OCI-LY1 (cell line): ENCODE measurements around the gene SEPTIN2.
A peak's percentile ranks its signal among the peaks of the same experiment; 100 is the strongest.

Experiments
- H2AFZ ChIP-seq: fragments of 200-600 bp; sonication (generic), shearing (Covaris generic); 2 replicates; pipeline ENCODE4 v1.6.0; 2014; ENCODE audit warnings: antibody characterized with exemption, mild to moderate bottlenecking, low read length
- H3F3A ChIP-seq: fragments of 200-600 bp; sonication (generic), shearing (Covaris generic); 2 replicates; pipeline ENCODE4 v1.6.0; 2014; ENCODE audit warnings: mild to moderate bottlenecking, antibody characterized with exemption, low read length, moderate library complexity; ENCODE audit not compliant: insufficient read depth
- H3K27ac ChIP-seq: fragments of 200-600 bp; sonication (generic); 2 replicates; pipeline ENCODE4 v1.5.1; 2014; ENCODE audit warnings: low read length, mixed run types, mild to moderate bottlenecking, low read depth; ENCODE audit not compliant: poor library complexity, severe bottlenecking
- H3K27me3 ChIP-seq: fragments of 200-600 bp; sonication (generic); 2 replicates; pipeline ENCODE4 v1.6.0; 2014; ENCODE audit warnings: antibody characterized with exemption, mild to moderate bottlenecking, low read length, moderate library complexity; ENCODE audit not compliant: insufficient read depth
- H3K36me3 ChIP-seq: fragments of 200-600 bp; sonication (generic); 2 replicates; pipeline ENCODE4 v1.6.1; 2014; ENCODE audit warnings: mild to moderate bottlenecking, antibody characterized with exemption, low read length, moderate library complexity, mixed read lengths; ENCODE audit not compliant: insufficient read depth
- H3K4me1 ChIP-seq: fragments of 200-600 bp; sonication (generic); 2 replicates; pipeline ENCODE4 v1.5.1; 2014; ENCODE audit warnings: mild to moderate bottlenecking, low read length, moderate library complexity; ENCODE audit not compliant: insufficient read depth, severe bottlenecking
- H3K4me2 ChIP-seq: fragments of 200-600 bp; sonication (generic), shearing (Covaris generic); 2 replicates; pipeline ENCODE4 v1.6.1; 2014; ENCODE audit warnings: low read length
- H3K4me3 ChIP-seq: fragments of 200-600 bp; sonication (generic); 2 replicates; pipeline ENCODE4 v1.5.1; 2014; ENCODE audit warnings: low read length, low read depth, mild to moderate bottlenecking, mixed read lengths; ENCODE audit not compliant: poor library complexity, severe bottlenecking
- H3K79me2 ChIP-seq: fragments of 200-600 bp; shearing (Covaris generic); 2 replicates; pipeline ENCODE4 v1.6.1; 2016; ENCODE audit warnings: mixed run types, low read length, mixed read lengths; ENCODE audit not compliant: insufficient read depth
- H3K9ac ChIP-seq: fragments of 200-600 bp; sonication (generic), shearing (Covaris generic); 2 replicates; pipeline ENCODE4 v1.6.1; 2014; ENCODE audit warnings: mild to moderate bottlenecking, low read length, mixed read lengths
- H3K9me2 ChIP-seq: fragments of 200-600 bp; sonication (generic), shearing (Covaris generic); 2 replicates; pipeline ENCODE4 v1.6.1; 2014; ENCODE audit warnings: low read depth, mild to moderate bottlenecking, low read length, mixed read lengths
- H3K9me3 ChIP-seq: fragments of 200-600 bp; shearing (Covaris generic); 2 replicates; pipeline ENCODE4 v1.6.1; 2014; ENCODE audit warnings: low read length, mixed read lengths
- H4K20me1 ChIP-seq: fragments of 200-600 bp; sonication (generic), shearing (Covaris generic); 2 replicates; pipeline ENCODE4 v1.6.0; 2016; ENCODE audit warnings: mild to moderate bottlenecking, low read length; ENCODE audit not compliant: insufficient read depth
- CTCF ChIP-seq: fragments of 200-600 bp; sonication (generic), shearing (Covaris generic); IDR thresholded peaks from 2 replicates; pipeline ENCODE4 v1.5.1; 2017; ENCODE audit warnings: mild to moderate bottlenecking, antibody characterized with exemption, low read length, moderate library complexity, mixed read lengths
- EZH2 ChIP-seq: fragments of 200-600 bp; sonication (generic), shearing (Covaris generic); IDR thresholded peaks from 2 replicates; pipeline ENCODE4 v1.8.0; 2017; ENCODE audit warnings: borderline replicate concordance, mixed run types, mild to moderate bottlenecking, antibody characterized with exemption, low read length, moderate library complexity, mixed read lengths

The SEPTIN2 gene

GRCh38 chr2:241313543-241314095 lies 2.1 kb upstream of the SEPTIN2 start:
- no peak overlapping the region for H3K27ac ChIP-seq
- peaks cover 40% of the 10 kb centered on the region for H3K79me2 ChIP-seq

GRCh38 chr2:241314226-241315092 lies 1.3 kb upstream of the SEPTIN2 start:
- Histone ChIP-seq H3K27me3 (no peaks in the 10 kb centered on the region), H4K20me1 (no peaks in the 10 kb centered on the region), H3K9me3 (no peaks in the 10 kb centered on the region), H3K9ac (peak overlapping the region; percentile 92), H2AFZ (no peak overlapping the region), H3K4me2 (peak overlapping the region; percentile 89), H3K4me3 (peak overlapping the region; percentile 86), H3K79me2 (peaks cover 48% of the 10 kb centered on the region), H3K27ac (peak overlapping the region; percentile 6), H3K9me2 (no peaks in the 10 kb centered on the region), H3K36me3 (peaks cover 12% of the 10 kb centered on the region; the same call in 1 of the 2 replicates), H3F3A (no peaks in the 10 kb centered on the region), H3K4me1 (peaks cover 63% of the 10 kb centered on the region)
- TF ChIP-seq CTCF = no peak

More at GRCh38 chr2:241313543-241314095, 2.1 kb upstream of the SEPTIN2 start:
- Histone ChIP-seq H3K27me3 (no peaks in the 10 kb centered on the region), H3K4me2 (peak overlapping the region; percentile 89), H3K9me2 (no peaks in the 10 kb centered on the region), H2AFZ (no peak overlapping the region), H3K9me3 (no peaks in the 10 kb centered on the region), H3K36me3 (peaks cover 9% of the 10 kb centered on the region; the same call in 1 of the 2 replicates), H3K9ac (no peak overlapping the region; the same call in 1 of the 2 replicates), H3K4me1 (peaks cover 55% of the 10 kb centered on the region), H3F3A (no peaks in the 10 kb centered on the region), H4K20me1 (no peaks in the 10 kb centered on the region), H3K4me3 (peak overlapping the region; percentile 86)
- TF ChIP-seq CTCF (no peak), EZH2 (no peak)

GRCh38 chr2:241315093-241315878 lies 439 bp upstream of the SEPTIN2 start, which contains the start of gene HDLBP:
Gene HDLBP, minus strand, starts transcription at chr2:241315672. Its CDS starts 48,803 bp downstream, at chr2:241266869.
- TF ChIP-seq CTCF (peak; percentile 74), EZH2 (no peak)
- no peak within 1 kb of the TSS for H2AFZ ChIP-seq
- H3K9ac ChIP-seq = peak within 1 kb of the TSS; percentile 97
- no peaks in the 10 kb centered on the region for H3F3A ChIP-seq
- H4K20me1 ChIP-seq = no peaks in the 10 kb centered on the region
- H3K4me2 ChIP-seq = peak within 1 kb of the TSS; percentile 89
- no peaks in the 10 kb centered on the region for H3K9me3 ChIP-seq
- peak within 1 kb of the TSS; percentile 90 for H3K27ac ChIP-seq
- H3K27me3 ChIP-seq = no peaks in the 10 kb centered on the region
- peaks cover 64% of the 10 kb centered on the region for H3K4me1 ChIP-seq
- peaks cover 19% of the 10 kb centered on the region; the same call in 1 of the 2 replicates for H3K36me3 ChIP-seq
- H3K9me2 ChIP-seq = no peaks in the 10 kb centered on the region
- peaks cover 53% of the 10 kb centered on the region for H3K79me2 ChIP-seq
- peak within 1 kb of the TSS; percentile 86 for H3K4me3 ChIP-seq
